ENCODE measurements around the gene UPK1A.
A peak's percentile ranks its signal among the peaks of the same experiment; 100 is the strongest.

DNA sequence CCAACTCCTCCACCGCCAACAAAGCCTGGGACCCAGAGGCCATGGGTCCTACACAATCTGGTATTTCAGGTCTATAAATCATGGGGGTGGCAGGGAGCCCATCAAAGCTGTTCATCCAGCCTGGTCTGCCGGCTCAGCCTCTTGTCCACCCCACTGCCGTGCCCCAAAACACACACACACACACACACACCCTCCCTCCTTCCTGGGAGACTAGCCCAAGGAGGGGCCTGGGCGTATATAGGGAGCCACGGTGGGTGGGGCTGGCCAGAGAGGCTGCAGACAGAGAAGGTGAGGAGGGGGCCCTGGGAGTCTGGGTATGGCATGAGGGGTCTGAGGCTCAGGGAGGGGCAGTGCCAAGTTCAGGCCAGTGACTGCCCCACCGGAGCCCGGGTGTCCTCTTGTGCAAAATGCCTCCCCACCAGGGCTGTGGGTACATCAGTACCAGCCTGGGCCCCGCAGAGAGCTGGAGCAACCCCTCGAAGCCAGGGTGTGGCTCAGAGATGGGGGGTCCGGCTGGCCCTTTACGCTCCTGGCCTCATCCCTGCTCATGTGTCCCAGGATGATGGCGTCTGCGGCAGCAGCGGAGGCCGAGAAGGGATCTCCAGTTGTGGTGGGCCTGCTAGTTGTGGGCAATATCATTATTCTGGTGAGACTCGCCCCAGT, at the start of gene UPK1A:
- TF ChIP-seq EED (IDR thresholded peaks at IDR 0.05; ENCODE audit: low read depth) (no peak), POLR2AphosphoS5 (IDR thresholded peaks at IDR 0.05; ENCODE audit: low read length) (no peak), POLR2A (IDR thresholded peaks at IDR 0.05; ENCODE audit: low read depth, low read length) (peak; percentile 15; the same call in 1 of the 2 replicates), RFX5 (IDR thresholded peaks at IDR 0.05; ENCODE audit: low read depth, low read length) (no peak), SIN3A (IDR thresholded peaks at IDR 0.05; ENCODE audit: low read depth, low read length) (no peak), IKZF1 (conservative IDR thresholded peaks at IDR 0.05) (no peak), CREB1 (IDR thresholded peaks at IDR 0.05; ENCODE audit: low read depth) (no peak), NFYB (IDR thresholded peaks at IDR 0.05; ENCODE audit: insufficient read depth, low read depth, low read length) (no peak), RELA (IDR thresholded peaks at IDR 0.05; ENCODE audit: borderline replicate concordance, partially characterized antibody) (no peak), ZBED1 (IDR thresholded peaks at IDR 0.05; ENCODE audit: borderline replicate concordance) (no peak), PAX5 (IDR thresholded peaks at IDR 0.05; ENCODE audit: borderline replicate concordance, low read depth, low read length) (no peak)
- TF ChIP-seq, protein P1, sequence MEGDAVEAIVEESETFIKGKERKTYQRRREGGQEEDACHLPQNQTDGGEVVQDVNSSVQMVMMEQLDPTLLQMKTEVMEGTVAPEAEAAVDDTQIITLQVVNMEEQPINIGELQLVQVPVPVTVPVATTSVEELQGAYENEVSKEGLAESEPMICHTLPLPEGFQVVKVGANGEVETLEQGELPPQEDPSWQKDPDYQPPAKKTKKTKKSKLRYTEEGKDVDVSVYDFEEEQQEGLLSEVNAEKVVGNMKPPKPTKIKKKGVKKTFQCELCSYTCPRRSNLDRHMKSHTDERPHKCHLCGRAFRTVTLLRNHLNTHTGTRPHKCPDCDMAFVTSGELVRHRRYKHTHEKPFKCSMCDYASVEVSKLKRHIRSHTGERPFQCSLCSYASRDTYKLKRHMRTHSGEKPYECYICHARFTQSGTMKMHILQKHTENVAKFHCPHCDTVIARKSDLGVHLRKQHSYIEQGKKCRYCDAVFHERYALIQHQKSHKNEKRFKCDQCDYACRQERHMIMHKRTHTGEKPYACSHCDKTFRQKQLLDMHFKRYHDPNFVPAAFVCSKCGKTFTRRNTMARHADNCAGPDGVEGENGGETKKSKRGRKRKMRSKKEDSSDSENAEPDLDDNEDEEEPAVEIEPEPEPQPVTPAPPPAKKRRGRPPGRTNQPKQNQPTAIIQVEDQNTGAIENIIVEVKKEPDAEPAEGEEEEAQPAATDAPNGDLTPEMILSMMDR (IDR thresholded peaks at IDR 0.05 in 2 of 3, conservative IDR thresholded peaks at IDR 0.05 in 1 of 3; ENCODE audit: control insufficient read depth in 2 of 3, extremely low read depth in 1 of 3, insufficient read depth in 1 of 3, low read depth in 3 of 3, low read length in 3 of 3), result no peak
- TF ChIP-seq, protein P2, sequence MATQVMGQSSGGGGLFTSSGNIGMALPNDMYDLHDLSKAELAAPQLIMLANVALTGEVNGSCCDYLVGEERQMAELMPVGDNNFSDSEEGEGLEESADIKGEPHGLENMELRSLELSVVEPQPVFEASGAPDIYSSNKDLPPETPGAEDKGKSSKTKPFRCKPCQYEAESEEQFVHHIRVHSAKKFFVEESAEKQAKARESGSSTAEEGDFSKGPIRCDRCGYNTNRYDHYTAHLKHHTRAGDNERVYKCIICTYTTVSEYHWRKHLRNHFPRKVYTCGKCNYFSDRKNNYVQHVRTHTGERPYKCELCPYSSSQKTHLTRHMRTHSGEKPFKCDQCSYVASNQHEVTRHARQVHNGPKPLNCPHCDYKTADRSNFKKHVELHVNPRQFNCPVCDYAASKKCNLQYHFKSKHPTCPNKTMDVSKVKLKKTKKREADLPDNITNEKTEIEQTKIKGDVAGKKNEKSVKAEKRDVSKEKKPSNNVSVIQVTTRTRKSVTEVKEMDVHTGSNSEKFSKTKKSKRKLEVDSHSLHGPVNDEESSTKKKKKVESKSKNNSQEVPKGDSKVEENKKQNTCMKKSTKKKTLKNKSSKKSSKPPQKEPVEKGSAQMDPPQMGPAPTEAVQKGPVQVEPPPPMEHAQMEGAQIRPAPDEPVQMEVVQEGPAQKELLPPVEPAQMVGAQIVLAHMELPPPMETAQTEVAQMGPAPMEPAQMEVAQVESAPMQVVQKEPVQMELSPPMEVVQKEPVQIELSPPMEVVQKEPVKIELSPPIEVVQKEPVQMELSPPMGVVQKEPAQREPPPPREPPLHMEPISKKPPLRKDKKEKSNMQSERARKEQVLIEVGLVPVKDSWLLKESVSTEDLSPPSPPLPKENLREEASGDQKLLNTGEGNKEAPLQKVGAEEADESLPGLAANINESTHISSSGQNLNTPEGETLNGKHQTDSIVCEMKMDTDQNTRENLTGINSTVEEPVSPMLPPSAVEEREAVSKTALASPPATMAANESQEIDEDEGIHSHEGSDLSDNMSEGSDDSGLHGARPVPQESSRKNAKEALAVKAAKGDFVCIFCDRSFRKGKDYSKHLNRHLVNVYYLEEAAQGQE (IDR thresholded peaks at IDR 0.05; ENCODE audit: low read depth, low read length), result no peak
- TF ChIP-seq, protein P3, sequence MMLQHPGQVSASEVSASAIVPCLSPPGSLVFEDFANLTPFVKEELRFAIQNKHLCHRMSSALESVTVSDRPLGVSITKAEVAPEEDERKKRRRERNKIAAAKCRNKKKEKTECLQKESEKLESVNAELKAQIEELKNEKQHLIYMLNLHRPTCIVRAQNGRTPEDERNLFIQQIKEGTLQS (IDR thresholded peaks at IDR 0.05; ENCODE audit: borderline replicate concordance, extremely low read depth, low read depth, low read length), result no peak
